IPS-20b (cell line): ENCODE measurements around the gene NELL1.

Experiments used
- H3K27ac ChIP-seq: one replicate; pipeline ENCODE4 v1.5.1; 2013; ENCODE audit warnings: low read length
- H3K27me3 ChIP-seq: 2 replicates; pipeline ENCODE4 v1.6.1; 2013; ENCODE audit warnings: mild to moderate bottlenecking, low read length, inconsistent platforms; ENCODE audit not compliant: insufficient read depth
- H3K36me3 ChIP-seq: 2 replicates; pipeline ENCODE4 v1.6.1; 2013; ENCODE audit warnings: low read depth, mild to moderate bottlenecking, inconsistent platforms, low read length, moderate library complexity; ENCODE audit not compliant: insufficient read depth
- H3K4me1 ChIP-seq: 2 replicates; pipeline ENCODE4 v1.6.1; 2013; ENCODE audit warnings: mild to moderate bottlenecking, control low read depth, inconsistent platforms, low read length, moderate library complexity; ENCODE audit not compliant: insufficient read depth
- H3K4me3 ChIP-seq: 2 replicates; pipeline ENCODE4 v1.5.1; 2013; ENCODE audit warnings: mild to moderate bottlenecking, low read length, inconsistent platforms
- H3K9ac ChIP-seq: 2 replicates; pipeline ENCODE4 v1.6.1; 2013; ENCODE audit warnings: low read depth, mild to moderate bottlenecking, inconsistent platforms, low read length, moderate library complexity
- H3K9me3 ChIP-seq: 2 replicates; pipeline ENCODE4 v1.6.1; 2013; ENCODE audit warnings: mild to moderate bottlenecking, low read depth, low read length, inconsistent platforms; ENCODE audit not compliant: insufficient read depth

Gene NELL1

DNA sequence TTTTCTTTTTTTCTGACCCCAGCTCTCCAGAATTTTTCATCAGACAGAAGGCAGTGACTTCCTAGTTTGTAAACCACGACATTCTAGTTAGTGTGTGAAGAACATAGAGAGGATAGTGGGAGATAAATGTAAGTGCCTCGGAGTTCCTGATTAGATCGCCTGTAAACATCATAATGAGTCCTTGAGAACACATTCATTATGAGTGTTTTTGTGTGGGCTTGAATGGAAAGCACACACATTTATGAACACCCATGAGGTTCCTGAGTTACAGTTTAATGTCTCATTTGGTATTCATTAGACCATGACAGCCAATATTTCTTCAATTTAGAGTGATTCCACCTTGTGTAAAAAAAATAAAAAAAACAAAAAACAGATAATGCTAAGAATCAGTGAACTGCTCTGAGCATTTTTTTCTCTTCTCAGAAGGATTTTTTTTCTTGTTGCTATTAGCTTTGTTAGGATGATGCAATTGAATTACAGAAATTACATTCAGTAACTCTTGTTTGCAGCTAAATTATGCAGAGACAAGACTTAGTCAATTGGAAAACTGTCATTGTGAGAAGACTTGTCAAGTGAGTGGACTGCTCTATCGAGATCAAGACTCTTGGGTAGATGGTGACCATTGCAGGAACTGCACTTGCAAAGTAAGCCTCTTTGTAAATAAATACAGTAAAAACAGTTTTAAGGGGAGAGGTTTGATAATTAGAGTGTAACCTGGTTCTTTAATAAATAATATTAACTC is 257.6 kb downstream of the NELL1 start:
- H3K4me1 ChIP-seq, result no peaks in the 10 kb centered on the region
- H3K27ac ChIP-seq, result no peak overlapping the region
- H3K4me3 ChIP-seq, result no peak overlapping the region
- no peak overlapping the region for H3K9ac ChIP-seq
- no peaks in the 10 kb centered on the region for H3K9me3 ChIP-seq
- H3K36me3 ChIP-seq, result no peaks in the 10 kb centered on the region
- H3K27me3 ChIP-seq, result no peaks in the 10 kb centered on the region

DNA sequence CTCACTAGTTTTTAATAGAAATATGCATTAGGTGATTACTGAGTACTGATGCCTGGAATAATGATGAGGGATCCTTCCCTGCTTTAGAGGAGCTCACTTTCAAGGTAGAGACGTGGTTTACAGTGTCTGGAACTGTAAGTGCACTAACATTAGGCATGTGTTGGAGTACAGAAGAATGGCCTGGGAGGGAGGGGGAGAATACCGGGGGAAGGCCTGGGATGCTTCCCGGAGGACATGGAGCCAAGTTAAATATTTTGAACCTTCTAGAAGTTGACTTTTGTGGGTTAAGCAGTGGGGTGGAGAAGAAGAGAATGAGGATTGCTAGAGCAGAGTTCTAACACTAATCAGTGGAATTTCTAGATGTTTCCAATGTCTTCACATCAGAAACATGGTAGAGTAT is 261.6 kb downstream of the NELL1 start:
- H3K27ac ChIP-seq, result no peak overlapping the region
- no peaks in the 10 kb centered on the region for H3K36me3 ChIP-seq
- no peak overlapping the region for H3K9ac ChIP-seq
- H3K4me3 ChIP-seq, result no peak overlapping the region
- no peaks in the 10 kb centered on the region for H3K4me1 ChIP-seq
- no peaks in the 10 kb centered on the region for H3K27me3 ChIP-seq
- H3K9me3 ChIP-seq, result no peaks in the 10 kb centered on the region

DNA sequence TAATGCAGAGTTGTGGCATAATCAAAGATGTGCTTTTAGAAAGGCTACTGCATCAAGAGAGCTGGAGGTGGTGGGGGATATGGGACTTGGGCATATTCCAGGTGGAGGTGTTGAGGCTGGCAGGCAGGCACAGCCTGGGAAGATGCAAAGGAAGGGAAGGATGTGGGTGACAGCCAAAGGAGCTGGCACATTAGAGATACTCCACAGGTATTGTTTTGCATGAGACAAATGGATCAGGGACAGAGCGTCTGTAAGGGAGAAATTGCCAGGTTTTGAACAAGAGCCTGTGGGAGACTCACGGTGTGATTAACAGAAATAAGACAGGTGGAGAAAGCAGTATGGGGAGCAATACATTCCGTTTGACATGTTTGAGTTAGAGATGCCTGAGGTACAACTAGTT is 263.7 kb downstream of the NELL1 start:
- H3K27me3 ChIP-seq, result no peaks in the 10 kb centered on the region
- H3K9ac ChIP-seq, result no peak overlapping the region
- no peaks in the 10 kb centered on the region for H3K9me3 ChIP-seq
- no peak overlapping the region for H3K27ac ChIP-seq
- H3K36me3 ChIP-seq, result no peaks in the 10 kb centered on the region
- H3K4me3 ChIP-seq, result no peak overlapping the region
- no peaks in the 10 kb centered on the region for H3K4me1 ChIP-seq

DNA sequence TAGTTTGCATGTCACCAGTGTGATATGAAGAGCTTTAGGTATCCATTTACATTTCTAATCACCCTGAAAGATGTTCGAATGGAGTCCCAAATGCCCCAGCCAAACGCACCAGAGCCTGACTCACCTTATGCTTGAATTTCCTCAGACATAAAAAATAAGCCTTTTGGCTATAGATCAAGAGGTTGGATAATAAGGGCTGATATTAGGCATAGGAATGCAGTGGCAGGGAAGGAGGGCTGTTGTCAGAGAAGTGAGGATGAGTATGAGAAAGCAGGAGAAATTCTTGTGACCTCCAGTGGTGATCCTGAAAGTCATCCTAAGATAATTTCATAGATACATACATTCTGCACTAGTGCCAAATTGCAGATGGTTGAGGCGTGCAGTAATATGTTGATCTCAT is 264.6 kb downstream of the NELL1 start:
- no peaks in the 10 kb centered on the region for H3K27me3 ChIP-seq
- H3K9me3 ChIP-seq, result no peaks in the 10 kb centered on the region
- H3K4me3 ChIP-seq, result no peak overlapping the region
- no peaks in the 10 kb centered on the region for H3K36me3 ChIP-seq
- H3K27ac ChIP-seq, result no peak overlapping the region
- no peak overlapping the region for H3K9ac ChIP-seq
- no peaks in the 10 kb centered on the region for H3K4me1 ChIP-seq

DNA sequence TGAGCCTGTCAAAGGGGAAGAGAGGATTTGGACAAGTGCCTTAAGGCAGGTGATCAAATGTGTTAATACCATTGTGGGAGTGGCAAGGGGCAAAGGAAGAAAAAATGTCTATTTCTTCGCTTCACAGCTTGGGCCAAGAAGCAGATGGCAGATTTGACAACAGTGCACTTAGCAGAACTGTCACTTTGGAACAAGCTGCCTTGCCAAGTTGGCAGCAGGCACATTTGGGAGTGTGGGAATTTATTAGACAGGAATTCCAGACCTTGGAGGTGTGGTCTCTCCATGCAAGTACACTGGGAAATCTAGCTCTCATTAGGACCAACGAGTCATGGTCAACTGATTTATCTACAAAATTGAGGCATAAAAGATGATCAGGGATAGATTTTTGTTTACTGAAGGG is 265.1 kb downstream of the NELL1 start:
- no peak overlapping the region for H3K27ac ChIP-seq
- H3K9ac ChIP-seq, result no peak overlapping the region
- H3K4me3 ChIP-seq, result no peak overlapping the region
- H3K36me3 ChIP-seq, result no peaks in the 10 kb centered on the region
- H3K4me1 ChIP-seq, result no peaks in the 10 kb centered on the region
- H3K9me3 ChIP-seq, result no peaks in the 10 kb centered on the region
- no peaks in the 10 kb centered on the region for H3K27me3 ChIP-seq

DNA sequence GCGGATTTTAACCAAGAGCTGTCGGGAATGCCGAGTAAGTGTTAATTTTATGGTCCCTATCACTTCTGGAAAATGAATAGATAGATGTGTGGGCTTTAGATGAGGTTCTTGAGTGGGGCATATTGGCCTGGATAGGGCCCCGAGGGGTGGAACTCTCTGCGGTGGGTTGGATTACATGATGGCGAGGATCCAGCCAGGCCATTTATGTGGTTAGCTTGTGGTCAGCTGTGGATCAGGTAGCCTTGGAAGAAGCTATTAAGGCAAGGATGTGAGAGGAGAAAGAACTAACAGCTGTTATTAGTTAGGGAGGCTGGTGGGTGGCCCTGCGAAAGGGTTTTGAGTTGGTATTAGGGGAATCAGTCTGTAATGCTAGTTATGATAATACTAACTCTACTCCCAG is 268.4 kb downstream of the NELL1 start:
- no peaks in the 10 kb centered on the region for H3K4me1 ChIP-seq
- H3K4me3 ChIP-seq, result no peak overlapping the region
- no peak overlapping the region for H3K27ac ChIP-seq
- H3K27me3 ChIP-seq, result no peaks in the 10 kb centered on the region
- H3K9ac ChIP-seq, result no peak overlapping the region
- no peaks in the 10 kb centered on the region for H3K9me3 ChIP-seq
- H3K36me3 ChIP-seq, result no peaks in the 10 kb centered on the region

DNA sequence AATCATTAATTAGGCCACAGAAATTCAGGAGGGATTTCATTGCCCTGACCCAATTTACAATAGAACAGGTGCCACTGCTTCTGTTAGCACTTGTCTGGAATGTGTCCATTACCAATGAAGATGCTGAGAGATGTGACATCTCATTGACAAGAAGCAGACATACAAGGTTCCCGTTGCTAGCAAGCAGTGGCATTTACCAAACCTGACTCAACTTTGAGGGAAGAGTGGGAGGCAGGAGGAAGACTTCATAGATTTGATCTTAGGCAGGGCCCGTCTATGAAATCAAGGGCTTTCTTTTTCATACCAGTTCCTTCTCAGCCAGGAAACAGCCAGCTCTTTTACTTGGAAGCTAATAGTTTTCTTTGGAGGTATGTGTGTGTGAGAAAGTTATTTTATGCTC is 280.2 kb downstream of the NELL1 start:
- Histone ChIP-seq H3K27me3 (no peaks in the 10 kb centered on the region), H3K4me3 (no peak overlapping the region), H3K36me3 (no peaks in the 10 kb centered on the region), H3K9ac (no peak overlapping the region), H3K9me3 (no peaks in the 10 kb centered on the region), H3K27ac (no peak overlapping the region), H3K4me1 (peaks cover 9% of the 10 kb centered on the region; the same call in 1 of the 2 replicates)

DNA sequence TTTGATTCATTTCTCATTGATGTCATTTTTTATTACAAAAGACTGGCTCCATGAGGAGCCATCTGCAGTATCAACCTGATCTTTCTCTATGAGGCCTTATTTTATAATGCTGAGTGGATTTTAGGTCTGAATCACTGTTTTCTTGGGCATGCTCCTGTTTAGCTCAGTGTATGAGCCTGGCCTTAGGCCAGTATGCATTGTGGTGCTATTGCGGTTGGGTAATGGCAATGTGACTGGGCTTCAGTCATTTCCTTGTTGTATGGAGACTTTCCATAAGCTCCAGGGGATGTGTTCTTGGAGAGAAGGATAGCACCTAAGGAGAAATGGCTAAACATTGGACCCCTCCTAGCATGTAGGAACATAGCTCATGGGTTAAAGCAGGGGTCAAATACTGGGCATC is 293.2 kb downstream of the NELL1 start:
- Histone ChIP-seq H3K9me3 (no peaks in the 10 kb centered on the region), H3K36me3 (no peaks in the 10 kb centered on the region), H3K27ac (no peak overlapping the region), H3K4me1 (peaks cover 6% of the 10 kb centered on the region; the same call in 1 of the 2 replicates), H3K27me3 (no peaks in the 10 kb centered on the region), H3K9ac (no peak overlapping the region), H3K4me3 (no peak overlapping the region)

DNA sequence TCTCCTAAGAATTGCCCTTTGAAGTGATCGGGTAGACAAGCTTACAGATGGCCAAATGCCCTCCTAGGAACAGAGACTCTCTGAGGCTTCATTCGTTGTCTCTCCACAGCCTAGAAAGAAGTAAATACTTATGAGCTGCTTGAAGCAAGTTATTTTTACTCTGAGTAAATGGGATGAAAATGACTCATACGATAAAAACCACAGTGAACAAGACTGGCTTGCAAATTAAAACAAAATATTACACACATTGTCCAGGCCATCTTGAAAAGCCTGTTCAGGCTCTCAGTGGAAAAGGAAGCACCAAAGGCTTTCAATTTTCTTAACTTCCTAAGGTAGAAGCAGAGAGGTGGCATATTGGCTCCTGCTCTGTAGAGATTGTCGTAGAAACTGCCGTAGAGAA is 294.2 kb downstream of the NELL1 start:
- H3K27ac ChIP-seq, result no peak overlapping the region
- H3K36me3 ChIP-seq, result no peaks in the 10 kb centered on the region
- no peaks in the 10 kb centered on the region for H3K9me3 ChIP-seq
- H3K4me3 ChIP-seq, result no peak overlapping the region
- H3K9ac ChIP-seq, result no peak overlapping the region
- peaks cover 6% of the 10 kb centered on the region; the same call in 1 of the 2 replicates for H3K4me1 ChIP-seq
- H3K27me3 ChIP-seq, result no peaks in the 10 kb centered on the region

DNA sequence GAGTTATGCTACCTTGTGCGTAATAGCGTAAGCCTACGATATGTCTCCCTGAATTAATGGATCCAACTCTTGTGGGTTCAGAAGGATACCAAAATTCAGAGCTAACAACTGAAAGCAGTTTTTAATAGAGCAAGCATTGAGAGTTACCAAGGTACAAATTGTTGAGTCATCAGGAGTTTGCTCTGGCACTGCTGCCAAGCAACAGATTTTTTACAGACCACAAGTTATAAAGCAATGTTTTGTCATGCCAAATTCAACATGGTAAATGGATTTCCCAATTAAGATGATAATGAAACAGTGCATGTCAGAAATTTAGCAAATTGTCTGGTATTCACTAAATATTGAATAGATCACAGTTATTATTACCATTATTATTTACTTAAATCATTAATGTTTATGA is 295.6 kb downstream of the NELL1 start:
- Histone ChIP-seq H3K27ac (peak overlapping the region; percentile 47), H3K9me3 (no peaks in the 10 kb centered on the region), H3K27me3 (no peaks in the 10 kb centered on the region), H3K4me1 (peaks cover 6% of the 10 kb centered on the region; the same call in 1 of the 2 replicates), H3K9ac (no peak overlapping the region), H3K36me3 (no peaks in the 10 kb centered on the region), H3K4me3 (no peak overlapping the region)

DNA sequence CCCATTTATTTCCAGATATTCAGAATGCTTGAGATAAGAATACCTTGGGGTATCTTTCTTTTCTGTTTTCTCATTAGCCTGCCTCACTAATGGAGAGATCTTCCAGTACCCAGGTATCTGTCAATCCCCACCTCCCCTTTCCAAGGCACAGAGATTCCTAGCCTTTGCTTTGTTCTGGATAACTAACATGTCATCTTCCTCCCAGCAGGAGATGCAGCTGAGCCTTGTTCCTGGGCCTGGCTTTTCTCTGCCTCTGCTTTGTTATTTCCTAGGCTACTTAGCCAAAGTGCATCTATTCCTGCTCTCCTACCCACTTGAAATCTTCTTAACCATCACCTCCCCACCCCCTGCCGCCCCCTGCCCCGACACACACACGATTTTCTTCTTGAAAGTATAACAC is 297.1 kb downstream of the NELL1 start:
- Histone ChIP-seq H3K36me3 (no peaks in the 10 kb centered on the region), H3K9ac (no peak overlapping the region), H3K27ac (no peak overlapping the region), H3K4me1 (peaks cover 6% of the 10 kb centered on the region; the same call in 1 of the 2 replicates), H3K4me3 (no peak overlapping the region), H3K27me3 (no peaks in the 10 kb centered on the region), H3K9me3 (no peaks in the 10 kb centered on the region)

DNA sequence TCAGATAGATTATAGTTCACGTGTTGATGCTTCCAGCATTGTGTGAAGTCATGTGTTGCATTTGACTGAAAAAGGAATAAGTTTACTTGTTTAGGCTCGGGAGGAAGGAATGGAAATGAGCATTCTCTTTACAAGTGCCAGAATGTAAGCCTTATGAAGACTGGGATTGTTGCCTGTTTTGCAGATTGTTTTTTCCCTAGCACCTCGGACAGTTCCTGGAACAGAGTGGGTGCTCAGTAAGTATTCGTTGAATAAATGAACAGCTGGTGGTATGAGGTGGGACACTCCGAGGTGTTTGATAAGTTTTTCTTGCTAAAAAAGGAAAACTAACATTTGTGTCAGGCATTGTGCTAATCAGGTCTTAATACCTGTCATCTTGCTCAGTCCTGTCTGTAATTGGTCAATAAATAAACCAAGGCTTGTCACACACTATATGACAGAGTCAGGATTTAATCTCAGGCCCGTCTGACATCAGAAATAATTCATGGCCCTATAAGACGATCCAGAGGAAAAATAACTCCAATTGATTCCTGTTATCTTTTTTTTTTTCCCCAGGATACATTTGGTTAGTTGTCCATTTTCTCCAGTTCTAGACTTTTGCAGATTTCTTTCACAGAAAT is 304.7 kb downstream of the NELL1 start:
- Histone ChIP-seq H3K27me3 (no peaks in the 10 kb centered on the region), H3K36me3 (no peaks in the 10 kb centered on the region), H3K4me1 (no peaks in the 10 kb centered on the region), H3K9me3 (no peaks in the 10 kb centered on the region), H3K9ac (no peak overlapping the region), H3K27ac (no peak overlapping the region), H3K4me3 (no peak overlapping the region)
